Measurements from ENCODE around the gene FCER1G.
A peak's percentile ranks its signal among the peaks of the same experiment; 100 is the strongest.

FCER1G gene

GRCh38 chr1:161188381-161188780, 26.7 kb upstream of the FCER1G start:
- no peak for DNase-seq (ENCODE audit: low read depth)

GRCh38 chr1:161189036-161189435, 26.1 kb upstream of the FCER1G start:
- DNase-seq (ENCODE audit: low read depth): no peak

- no peak for DNase-seq (ENCODE audit: low read depth)
Measured at GRCh38 chr1:161190962-161191521, 24.1 kb upstream of the FCER1G start.

GRCh38 chr1:161191971-161192370, 23.1 kb upstream of the FCER1G start:
- no peak for DNase-seq (ENCODE audit: low read depth)

- DNase-seq (ENCODE audit: low read depth): peak; percentile 51
Measured at GRCh38 chr1:161192476-161193465, 22.3 kb upstream of the FCER1G start.

GRCh38 chr1:161193561-161194235, 21.4 kb upstream of the FCER1G start:
- no peak for DNase-seq (ENCODE audit: low read depth)

- no peak for DNase-seq (ENCODE audit: low read depth)
Measured at GRCh38 chr1:161195171-161195570, 19.9 kb upstream of the FCER1G start.

- DNase-seq (ENCODE audit: low read depth): no peak
Measured at GRCh38 chr1:161196111-161196510, 19.0 kb upstream of the FCER1G start.

GRCh38 chr1:161196521-161197451, 18.3 kb upstream of the FCER1G start:
- no peak for DNase-seq (ENCODE audit: low read depth)

- DNase-seq (ENCODE audit: low read depth): no peak
Measured at GRCh38 chr1:161197560-161198193, 17.4 kb upstream of the FCER1G start.

GRCh38 chr1:161198194-161198896, 16.8 kb upstream of the FCER1G start:
- DNase-seq (ENCODE audit: low read depth): no peak

- DNase-seq (ENCODE audit: low read depth): no peak
Measured at GRCh38 chr1:161198897-161199431, 16.1 kb upstream of the FCER1G start, which contains the start of gene ADAMTS4. Gene ADAMTS4, minus strand, starts transcription at chr1:161199054. Its CDS starts 427 bp downstream, at chr1:161198627.

GRCh38 chr1:161199506-161200139, 15.5 kb upstream of the FCER1G start:
- DNase-seq (ENCODE audit: low read depth): no peak

GRCh38 chr1:161200421-161200991, 14.6 kb upstream of the FCER1G start:
- no peak for DNase-seq (ENCODE audit: low read depth)

- no peak for DNase-seq (ENCODE audit: low read depth)
Measured at GRCh38 chr1:161200992-161201835, 13.9 kb upstream of the FCER1G start.

- peak; percentile 90 for DNase-seq (ENCODE audit: low read depth)
Measured at GRCh38 chr1:161201836-161202712, 13.0 kb upstream of the FCER1G start, which contains the start of gene NDUFS2. Gene NDUFS2, plus strand, starts transcription at chr1:161202367. Its CDS starts 19 bp downstream, at chr1:161202386.
